Posterior vena cava (tissue), 2 donors: ENCODE results near the gene ZDHHC22. TPM values are rescaled to one million over a fixed set of nuclear protein-coding genes. Genes with fewer than 3 reads are reported as not detected.
A peak's percentile ranks its signal among the peaks of the same experiment; 100 is the strongest.

ENCODE experiments used
- DNase-seq: peaks from one replicate; pipeline ENCODE4 v3.0.0-alpha.2; 2020; ENCODE audit warnings: low spot score
- intact Hi-C, 2 donors: fragments of 100-400 bp; cut with DNase I; formaldehyde crosslinking; loops; one replicate each; pipeline versions ENCODE4 v1.14.1 to v1.14.2; 2022 to 2023
- total RNA-seq, 2 donors: library from RNA; stranded (reverse); fragmentation: NEBNext Ultra II Directional; extraction: Animal tissue kit (Norgen Biotek cat#: 25700); gene quantifications; one replicate each; pipeline ENCODE4 v1.2.1, GENCODE V29; 2021
- donor health status: DM: yes; HTN: yes; CAD: no.
- donor health status: DM: yes; HTN: yes; CAD: no.

The ZDHHC22 gene
- total RNA-seq, 2 donors from 2014 or later, result not detected

GRCh38 chr14:77158882-77159255 lies 17.3 kb upstream of the ZDHHC22 start:
- intact Hi-C loops, result loop anchor here in 1 of 2 donors (10.0 kb wide), 1 partner anchor 156 kb away; no protein-coding TSS in a partner anchor
- DNase-seq, result no peak

GRCh38 chr14:77158175-77158881 lies 16.7 kb upstream of the ZDHHC22 start:
- no peak for DNase-seq
- intact Hi-C loops, result loop anchor here in 1 of 2 donors (10.0 kb wide), 1 partner anchor 156 kb away; no protein-coding TSS in a partner anchor

GRCh38 chr14:77157740-77158139 lies 16.1 kb upstream of the ZDHHC22 start:
- DNase-seq, result no peak
- intact Hi-C loops, result loop anchor here in 1 of 2 donors (10.0 kb wide), 1 partner anchor 157 kb away; no protein-coding TSS in a partner anchor

- intact Hi-C loops, result loop anchor here in 1 of 2 donors (10.0 kb wide), 1 partner anchor 160 kb away; no protein-coding TSS in a partner anchor
These were observed 13.5 kb upstream of the ZDHHC22 start for GRCh38 chr14:77155083-77155482.

GRCh38 chr14:77154421-77154820 lies 12.8 kb upstream of the ZDHHC22 start:
- intact Hi-C loops, result loop anchor here (5.0 to 10.0 kb wide), 2 partner anchors 160 to 163 kb away; no protein-coding TSS in a partner anchor
- no peak for DNase-seq

More at GRCh38 chr14:77155083-77155482, 13.5 kb upstream of the ZDHHC22 start:
- DNase-seq, result no peak

GRCh38 chr14:77153802-77154201 lies 12.2 kb upstream of the ZDHHC22 start:
- DNase-seq, result no peak
- intact Hi-C loops, result loop anchor here (5.0 to 10.0 kb wide), 2 partner anchors 161 to 163 kb away; no protein-coding TSS in a partner anchor

GRCh38 chr14:77151918-77152588 lies 10.5 kb upstream of the ZDHHC22 start:
- intact Hi-C loops, result loop anchor here (5.0 to 10.0 kb wide), 2 partner anchors 163 to 165 kb away; no protein-coding TSS in a partner anchor
- no peak for DNase-seq

- intact Hi-C loops, result loop anchor here (5.0 to 10.0 kb wide), 2 partner anchors 164 to 166 kb away; no protein-coding TSS in a partner anchor
- DNase-seq, result no peak
These were observed 9.7 kb upstream of the ZDHHC22 start for GRCh38 chr14:77151245-77151644.

GRCh38 chr14:77148510-77149231 lies 7.1 kb upstream of the ZDHHC22 start:
- no peak for DNase-seq
- intact Hi-C loops, result no loop called here

- DNase-seq, result no peak
- intact Hi-C loops, result no loop called here
These were observed 4.6 kb upstream of the ZDHHC22 start for GRCh38 chr14:77145975-77146740.

GRCh38 chr14:77144412-77145115 lies 3.0 kb upstream of the ZDHHC22 start:
- intact Hi-C loops, result no loop called here
- DNase-seq, result no peak

GRCh38 chr14:77143071-77143470 lies 1.5 kb upstream of the ZDHHC22 start:
- intact Hi-C loops, result no loop called here
- DNase-seq, result no peak

- DNase-seq, result no peak
- intact Hi-C loops, result no loop called here
These were observed 612 bp upstream of the ZDHHC22 start for GRCh38 chr14:77142005-77142800.

GRCh38 chr14:77140359-77141213 lies 1.0 kb downstream of the ZDHHC22 start:
- intact Hi-C loops, result no loop called here

GRCh38 chr14:77139540-77140358 lies 1.8 kb downstream of the ZDHHC22 start:
- intact Hi-C loops, result loop anchor here in 1 of 2 donors (10.0 kb wide), 1 partner anchor 415 kb away; no protein-coding TSS in a partner anchor
- DNase-seq, result peak; percentile 81

More at GRCh38 chr14:77140359-77141213, 1.0 kb downstream of the ZDHHC22 start:
- DNase-seq, result peak; percentile 79
